ENCODE results near the gene MIS18BP1.

The MIS18BP1 gene

GRCh38 chr14:45169906-45170305 lies 83.1 kb downstream of the MIS18BP1 start:
- peaks cover 19% of the 10 kb centered on the region for H3K36me3 ChIP-seq (ENCODE audit: insufficient read depth, low read length)
- no peaks in the 10 kb centered on the region for H3K27me3 ChIP-seq (ENCODE audit: insufficient read depth, low read length)
- H3K4me3 ChIP-seq (ENCODE audit: low read length): no peak overlapping the region

GRCh38 chr14:45156067-45156466 lies 96.9 kb downstream of the MIS18BP1 start:
- H3K9me3 ChIP-seq (ENCODE audit: low read length): no peaks in the 10 kb centered on the region
- H2AFZ ChIP-seq (ENCODE audit: low read depth, low read length): no peak overlapping the region
- H3K4me1 ChIP-seq (ENCODE audit: insufficient read depth, low read length): no peaks in the 10 kb centered on the region
- H3K4me3 ChIP-seq (ENCODE audit: low read length): no peak overlapping the region
- peaks cover 3% of the 10 kb centered on the region for H3K36me3 ChIP-seq (ENCODE audit: insufficient read depth, low read length)
- no peaks in the 10 kb centered on the region for H3K27me3 ChIP-seq (ENCODE audit: insufficient read depth, low read length)

More at GRCh38 chr14:45169906-45170305, 83.1 kb downstream of the MIS18BP1 start:
- no peaks in the 10 kb centered on the region for H3K4me1 ChIP-seq (ENCODE audit: insufficient read depth, low read length)
- H2AFZ ChIP-seq (ENCODE audit: low read depth, low read length): no peak overlapping the region
- no peaks in the 10 kb centered on the region for H3K9me3 ChIP-seq (ENCODE audit: low read length)

Measured in neuron (in vitro differentiated cells).